OCI-M2 (cell line): ENCODE results near the gene PRKRA.
"Not testable (repeated sequence)": the region's sequence is repeated elsewhere in the genome, so short reads cannot be mapped to it uniquely, and the experiment has no call there.

Experiments used
- DNase-seq: peaks from one replicate; lab custom pipeline; 2025; ENCODE audit not compliant: unreplicated experiment; lab: John Stamatoyannopoulos, UW

Gene PRKRA

GRCh38 chr2:178414266-178415247 lies 36.4 kb downstream of the PRKRA start:
- DNase-seq: peak; percentile 50

DNA sequence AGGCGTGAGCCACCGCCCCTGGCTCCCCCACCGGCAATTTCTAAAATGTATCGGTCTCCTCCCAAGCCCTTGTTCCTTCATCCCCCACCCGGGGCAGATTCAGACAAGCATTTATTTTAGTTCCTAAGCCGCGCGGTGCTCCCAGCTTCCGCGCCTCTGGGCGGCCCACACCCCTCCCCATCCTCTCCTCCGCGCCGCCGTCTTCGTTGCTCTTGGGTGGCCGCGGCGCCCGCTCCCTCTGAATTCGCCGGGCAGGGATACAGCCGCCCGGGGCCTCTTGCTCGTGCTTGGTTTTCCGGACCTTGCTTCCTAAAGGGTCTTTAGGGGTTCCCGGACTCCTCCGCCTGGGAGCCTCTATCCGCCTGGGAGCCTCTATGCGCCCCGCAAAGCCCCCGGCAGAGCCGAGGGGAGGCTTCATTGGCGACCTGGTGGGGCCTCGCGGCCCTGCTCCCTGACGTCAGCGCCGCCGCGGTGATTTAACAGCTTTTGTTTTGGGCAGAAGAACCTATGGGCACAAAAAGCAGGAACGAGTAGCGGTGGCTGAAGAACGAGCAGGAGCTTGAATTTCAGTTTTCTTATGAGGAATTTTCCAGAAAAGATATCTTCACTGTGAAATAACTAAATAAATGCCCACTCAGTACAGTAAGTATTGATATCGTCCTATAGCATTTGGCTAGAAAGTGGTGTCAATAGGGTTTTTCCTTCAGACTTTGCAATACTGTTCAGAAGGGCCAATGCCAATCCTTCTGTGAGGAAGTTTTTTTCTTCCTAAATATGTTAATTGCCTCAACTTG lies 37.3 kb downstream of the PRKRA start:
- no peak for DNase-seq

DNA sequence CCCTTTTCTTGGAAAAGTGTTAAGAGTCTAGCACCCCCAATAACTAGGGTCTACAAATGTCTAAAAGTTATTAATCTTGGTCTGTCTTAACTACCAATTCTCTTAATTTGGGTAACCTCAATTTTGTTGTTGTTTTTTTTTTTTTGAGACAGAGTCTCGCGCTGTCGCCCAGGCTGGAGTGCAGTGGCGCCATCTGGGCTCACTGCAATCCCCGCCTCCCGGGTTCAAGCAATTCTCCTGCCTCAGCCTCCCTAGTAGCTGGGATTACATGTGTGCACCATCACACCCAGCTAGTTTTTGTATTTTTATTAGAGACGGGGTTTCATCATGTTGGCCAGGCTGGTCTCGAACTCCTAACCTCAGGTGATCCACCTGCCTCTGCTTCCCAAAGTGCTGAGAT lies 38.5 kb downstream of the PRKRA start:
- DNase-seq: not testable (repeated sequence)

- no peak for DNase-seq
Measured at GRCh38 chr2:178412047-178412446, 38.9 kb downstream of the PRKRA start.

DNA sequence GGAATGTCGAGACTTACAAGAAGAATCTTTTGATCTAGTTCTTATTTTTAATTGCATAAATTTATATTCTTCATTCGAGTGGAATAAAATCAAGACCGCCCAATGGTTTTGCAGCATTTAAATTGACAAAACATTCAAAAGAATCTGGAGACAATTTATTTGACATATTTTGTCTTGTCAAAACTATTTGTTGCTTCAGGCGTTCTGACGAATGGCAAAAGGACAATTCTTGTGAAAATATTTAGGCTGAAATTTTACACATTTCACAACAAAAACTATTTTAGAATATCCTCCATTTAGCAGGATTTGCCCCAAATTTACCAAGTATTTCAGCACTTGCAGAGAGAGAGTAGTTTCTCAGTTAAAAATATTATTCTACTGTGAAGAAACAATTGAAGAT lies 41.7 kb downstream of the PRKRA start:
- DNase-seq: no peak

- no peak for DNase-seq
Measured at GRCh38 chr2:178404368-178404767, 46.6 kb downstream of the PRKRA start.

- DNase-seq: no peak
Measured at GRCh38 chr2:178403671-178404306, 47.2 kb downstream of the PRKRA start.

- DNase-seq: no peak
Measured at GRCh38 chr2:178401994-178402437, 49.0 kb downstream of the PRKRA start.

- DNase-seq: peak; percentile 12
Measured at GRCh38 chr2:178397002-178397605, 53.9 kb downstream of the PRKRA start.

- no peak for DNase-seq
Measured at GRCh38 chr2:178395941-178396570, 54.9 kb downstream of the PRKRA start.

DNA sequence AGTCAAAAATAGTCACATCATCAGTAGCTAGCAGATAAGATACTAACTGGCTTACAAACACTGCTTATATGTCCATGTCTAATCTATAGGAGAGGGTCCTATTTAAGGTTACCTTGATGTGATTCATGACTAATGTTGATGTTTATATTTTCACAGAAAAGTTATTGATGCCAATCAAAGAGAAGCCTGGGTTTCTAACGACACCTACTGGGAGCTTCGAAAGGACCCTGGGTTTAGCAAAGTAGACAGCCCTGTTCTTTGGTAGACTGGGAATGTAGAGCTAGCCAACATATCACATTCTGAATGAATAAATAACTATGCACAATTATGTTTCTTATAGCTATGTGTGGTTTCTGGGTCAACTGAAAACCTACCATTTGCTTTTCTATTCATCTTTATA lies 55.7 kb downstream of the PRKRA start:
- no peak for DNase-seq

- DNase-seq: no peak
Measured at GRCh38 chr2:178394859-178395258, 56.1 kb downstream of the PRKRA start.

DNA sequence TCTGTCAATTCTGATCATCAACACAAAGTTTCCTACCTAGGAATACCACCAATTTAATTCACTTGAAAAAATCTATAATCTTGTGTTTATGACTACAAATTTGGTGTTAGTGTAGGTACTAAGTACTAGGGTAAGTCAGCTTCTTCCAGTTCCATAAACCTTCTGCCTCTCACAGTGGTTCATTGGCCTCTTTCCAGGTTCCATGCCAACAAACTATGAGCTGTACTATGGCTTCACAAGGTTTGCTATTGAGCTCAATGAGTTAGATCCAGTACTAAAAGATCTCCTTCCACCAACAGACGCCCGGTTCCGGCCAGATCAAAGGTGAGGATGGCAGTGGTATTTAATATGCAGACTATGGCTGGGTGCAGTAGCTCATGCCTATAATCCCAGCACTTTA lies 58.8 kb downstream of the PRKRA start:
- no peak for DNase-seq

GRCh38 chr2:178391701-178392100 lies 59.3 kb downstream of the PRKRA start:
- no peak for DNase-seq

DNA sequence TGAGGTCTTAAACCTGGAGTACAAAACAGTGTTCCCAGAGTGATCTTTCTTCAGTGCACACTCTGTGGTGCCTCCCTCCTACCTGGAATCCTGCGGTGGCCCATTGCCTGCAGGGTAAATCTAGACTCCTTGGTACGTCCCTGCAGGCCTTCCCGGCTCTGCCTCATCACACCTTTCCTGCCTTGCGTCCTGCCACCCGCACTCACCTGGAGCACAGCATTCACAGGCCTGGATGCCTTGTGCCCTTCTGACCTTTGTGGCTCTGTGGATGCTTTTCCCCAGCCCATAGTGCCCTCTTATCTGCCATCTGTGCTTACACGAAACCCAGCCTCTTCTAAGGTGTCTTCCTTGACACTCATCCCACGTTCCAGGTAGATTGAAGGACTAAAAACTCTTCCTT lies 62.7 kb downstream of the PRKRA start:
- DNase-seq: no peak

DNA sequence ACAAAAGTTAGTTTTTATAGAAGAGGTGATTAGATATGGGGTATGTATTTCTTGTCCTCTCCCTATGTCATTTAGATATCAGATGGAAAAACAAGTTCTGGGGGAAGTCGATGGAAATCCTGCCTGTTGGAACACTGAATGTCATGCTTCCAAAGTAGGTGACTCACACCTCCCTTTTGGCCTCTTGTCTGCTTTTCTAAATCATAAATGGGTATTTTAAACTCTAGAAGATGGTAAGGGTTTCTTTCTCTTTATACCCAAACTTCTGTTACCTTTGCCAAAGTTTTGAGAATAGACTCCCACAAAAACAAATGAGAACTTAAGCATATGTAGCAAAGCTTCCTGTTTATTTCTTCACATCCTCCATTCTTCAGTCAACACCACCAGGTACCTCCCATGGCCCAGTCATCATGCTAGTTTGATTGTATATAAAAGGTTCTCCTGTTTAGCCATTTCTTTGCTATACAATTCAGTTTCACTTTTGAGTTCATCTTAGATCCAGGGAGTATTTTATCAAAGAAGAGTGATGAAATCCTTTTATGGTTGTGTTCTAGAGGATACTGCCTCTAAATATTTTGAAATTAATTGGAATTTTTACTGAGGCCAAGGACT lies 63.9 kb downstream of the PRKRA start:
- no peak for DNase-seq

DNA sequence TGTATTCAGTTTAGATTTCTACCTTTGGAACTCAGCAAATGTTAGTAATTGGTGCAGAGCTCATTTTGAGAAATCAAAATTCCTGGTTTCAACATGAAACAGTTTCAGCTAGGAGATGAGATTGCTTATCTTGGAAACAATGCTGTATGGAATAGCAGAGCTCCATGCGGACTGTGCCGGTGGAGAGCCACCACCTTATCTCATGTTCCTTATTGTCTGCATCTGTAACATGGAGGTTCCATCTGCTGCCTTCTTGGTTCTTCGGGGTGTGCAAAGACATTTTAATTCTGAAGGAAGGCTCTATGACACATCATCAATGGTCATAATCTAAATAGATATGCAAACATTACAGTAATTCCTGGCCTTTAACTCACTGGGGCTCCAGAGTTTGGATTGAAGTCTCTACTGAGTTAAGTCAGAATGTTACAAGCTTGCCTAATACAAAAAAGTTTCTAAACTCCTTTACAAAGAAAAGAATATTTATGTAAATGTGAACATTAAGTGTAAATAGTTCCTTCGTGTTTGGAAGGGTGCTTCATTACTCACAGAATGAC lies 65.3 kb downstream of the PRKRA start:
- no peak for DNase-seq

GRCh38 chr2:178383718-178384117 lies 67.3 kb downstream of the PRKRA start:
- DNase-seq: no peak
